Left ventricle myocardium inferior (tissue), 1 donor: ENCODE measurements around the gene DLG2. TPM values are rescaled to one million over a fixed set of nuclear protein-coding genes. Genes with fewer than 3 reads are reported as not detected.

Experiments
- DNase-seq: peaks from one replicate; pipeline ENCODE4 v3.0.0-alpha.2; 2020
- H3K27ac ChIP-seq: fragments of 200-600 bp; replicated peaks from 2 replicates; pipeline ENCODE4 v1.8.0; 2021
- H3K27me3 ChIP-seq: fragments of 200-600 bp; 2 replicates; pipeline ENCODE4 v1.8.0; 2021; ENCODE audit warnings: low read depth
- H3K36me3 ChIP-seq: fragments of 200-600 bp; 2 replicates; pipeline ENCODE4 v1.8.0; 2021
- H3K4me1 ChIP-seq: fragments of 200-600 bp; 2 replicates; pipeline ENCODE4 v1.8.0; 2021
- H3K4me3 ChIP-seq: fragments of 200-600 bp; 2 replicates; pipeline ENCODE4 v1.8.0; 2021; ENCODE audit warnings: mild to moderate bottlenecking, moderate library complexity
- H3K9me3 ChIP-seq: fragments of 200-600 bp; replicated peaks from 2 replicates; pipeline ENCODE4 v1.8.0; 2021
- intact Hi-C: fragments of 100-400 bp; cut with micrococcal nuclease; formaldehyde crosslinking; loops from one replicate; pipeline ENCODE4 v1.11.0; 2022
- total RNA-seq: library from RNA; stranded (reverse); fragmentation: NEBNext Ultra II Directional; extraction: Animal tissue kit (Norgen Biotek cat#: 25700); gene quantifications from one replicate; pipeline ENCODE4 v1.2.1, GENCODE V29; 2021
- TF ChIP-seq, protein P1 (sequence below): fragments of 200-600 bp; IDR thresholded peaks from 2 replicates; pipeline ENCODE4 v1.8.0; 2021; ENCODE audit warnings: antibody characterized with exemption, mild to moderate bottlenecking, borderline replicate concordance
- donor health status: DM: no; HTN: yes; CAD: no; lungs with severe emphysema.

DLG2 gene
- total RNA-seq, 1 donor from 2014 or later: 6.5 TPM

DNA sequence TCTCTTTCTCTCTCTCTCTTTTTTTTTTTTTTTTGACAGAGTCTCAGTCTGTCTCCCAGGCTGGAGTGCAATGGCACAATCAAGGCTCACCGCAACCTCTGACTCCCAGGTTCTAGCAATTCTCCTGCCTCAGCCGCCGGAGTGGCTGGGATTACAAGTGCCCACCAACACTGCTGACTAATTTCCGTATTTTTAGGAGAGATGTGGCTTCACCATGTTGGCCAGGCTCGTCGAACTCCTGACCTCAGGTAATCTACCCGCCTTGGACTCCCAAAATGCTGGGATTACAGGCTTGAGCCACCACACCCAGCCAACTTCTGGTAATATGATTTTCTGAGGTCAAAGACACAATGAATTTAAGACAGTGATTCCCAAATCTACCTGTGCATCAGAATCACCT lies 1681.2 kb downstream of the DLG2 start:
- Histone ChIP-seq H3K36me3 (no peaks in the 10 kb centered on the region), H3K27me3 (no peaks in the 10 kb centered on the region)

DNA sequence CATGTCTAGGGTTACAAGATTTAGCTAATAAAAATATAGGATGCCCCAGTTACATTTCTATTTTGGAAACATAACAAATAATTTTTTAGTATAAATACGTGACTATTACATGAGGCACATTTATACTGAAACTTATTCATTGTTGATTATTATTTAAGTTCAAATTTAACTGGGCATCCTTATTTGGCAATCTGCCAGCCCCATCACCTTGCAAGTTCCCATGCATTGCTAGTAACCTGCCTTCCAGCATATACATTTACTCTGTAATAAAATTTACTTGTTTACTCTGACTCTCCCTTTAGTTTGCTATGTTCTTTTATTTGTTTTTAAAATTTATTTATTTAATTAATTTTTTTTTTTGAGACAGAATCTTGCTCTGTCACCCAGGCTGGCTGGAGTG lies 1686.1 kb downstream of the DLG2 start:
- no peaks in the 10 kb centered on the region for H3K9me3 ChIP-seq
- TF ChIP-seq, protein P1, sequence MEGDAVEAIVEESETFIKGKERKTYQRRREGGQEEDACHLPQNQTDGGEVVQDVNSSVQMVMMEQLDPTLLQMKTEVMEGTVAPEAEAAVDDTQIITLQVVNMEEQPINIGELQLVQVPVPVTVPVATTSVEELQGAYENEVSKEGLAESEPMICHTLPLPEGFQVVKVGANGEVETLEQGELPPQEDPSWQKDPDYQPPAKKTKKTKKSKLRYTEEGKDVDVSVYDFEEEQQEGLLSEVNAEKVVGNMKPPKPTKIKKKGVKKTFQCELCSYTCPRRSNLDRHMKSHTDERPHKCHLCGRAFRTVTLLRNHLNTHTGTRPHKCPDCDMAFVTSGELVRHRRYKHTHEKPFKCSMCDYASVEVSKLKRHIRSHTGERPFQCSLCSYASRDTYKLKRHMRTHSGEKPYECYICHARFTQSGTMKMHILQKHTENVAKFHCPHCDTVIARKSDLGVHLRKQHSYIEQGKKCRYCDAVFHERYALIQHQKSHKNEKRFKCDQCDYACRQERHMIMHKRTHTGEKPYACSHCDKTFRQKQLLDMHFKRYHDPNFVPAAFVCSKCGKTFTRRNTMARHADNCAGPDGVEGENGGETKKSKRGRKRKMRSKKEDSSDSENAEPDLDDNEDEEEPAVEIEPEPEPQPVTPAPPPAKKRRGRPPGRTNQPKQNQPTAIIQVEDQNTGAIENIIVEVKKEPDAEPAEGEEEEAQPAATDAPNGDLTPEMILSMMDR: no peak
- H3K27ac ChIP-seq: no peak overlapping the region
- no peak overlapping the region for H3K4me3 ChIP-seq
- no peaks in the 10 kb centered on the region for H3K27me3 ChIP-seq
- intact Hi-C loops: no loop called here
- H3K36me3 ChIP-seq: no peaks in the 10 kb centered on the region
- H3K4me1 ChIP-seq: no peaks in the 10 kb centered on the region
- no peak for DNase-seq

More for the DNA sequence above, 1681.2 kb downstream of the DLG2 start:
- intact Hi-C loops: no loop called here
- no peak for DNase-seq
- Histone ChIP-seq H3K27ac (no peak overlapping the region), H3K9me3 (no peaks in the 10 kb centered on the region), H3K4me1 (no peaks in the 10 kb centered on the region), H3K4me3 (no peak overlapping the region)
- TF ChIP-seq, protein P1: no peak

DNA sequence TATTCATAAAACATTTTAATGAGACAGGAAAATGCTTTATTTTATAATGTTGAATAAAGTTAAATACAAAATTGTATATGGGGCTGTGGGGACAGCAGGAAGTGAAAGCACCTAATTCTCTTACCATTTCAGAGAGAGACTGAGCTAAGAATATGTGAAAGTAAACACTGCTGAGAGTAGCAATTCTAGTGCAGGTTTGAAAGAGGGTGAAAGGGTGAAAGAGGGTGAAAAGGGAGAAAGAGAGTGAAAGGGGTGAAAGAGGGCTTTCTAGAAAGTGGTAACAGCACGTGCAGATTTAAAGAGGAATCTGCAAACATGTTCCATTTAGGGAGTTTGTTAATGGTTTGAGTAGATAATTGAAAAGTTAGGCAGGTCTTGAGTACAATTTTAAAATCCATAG lies 1689.0 kb downstream of the DLG2 start:
- DNase-seq: no peak
- Histone ChIP-seq H3K36me3 (no peaks in the 10 kb centered on the region), H3K4me3 (no peak overlapping the region), H3K27ac (no peak overlapping the region), H3K9me3 (no peaks in the 10 kb centered on the region), H3K27me3 (no peaks in the 10 kb centered on the region), H3K4me1 (no peaks in the 10 kb centered on the region)
- intact Hi-C loops: no loop called here
- TF ChIP-seq, protein P1: no peak

DNA sequence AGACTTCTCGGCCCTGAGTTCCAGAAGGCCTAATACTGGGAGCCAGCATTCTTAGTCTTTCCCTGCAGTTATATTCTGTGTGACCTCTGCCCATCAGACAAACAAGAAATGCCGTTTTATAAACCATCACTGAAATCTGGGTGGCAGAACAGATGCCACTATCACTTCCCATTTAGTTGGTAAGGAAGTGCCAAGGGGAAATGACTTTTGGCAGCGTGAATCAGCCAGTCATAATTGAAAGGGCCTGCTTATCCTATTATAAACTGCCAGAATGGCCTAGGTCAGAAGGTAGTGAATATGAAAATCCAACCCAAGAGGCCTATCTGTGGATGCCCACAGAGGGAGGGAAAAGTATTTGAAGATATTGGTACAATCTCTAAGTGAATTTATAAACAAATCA lies 1694.1 kb downstream of the DLG2 start:
- TF ChIP-seq, protein P1: no peak
- H3K4me1 ChIP-seq: no peaks in the 10 kb centered on the region
- DNase-seq: no peak
- H3K9me3 ChIP-seq: no peaks in the 10 kb centered on the region
- no peak overlapping the region for H3K27ac ChIP-seq
- H3K27me3 ChIP-seq: no peaks in the 10 kb centered on the region
- no peak overlapping the region for H3K4me3 ChIP-seq
- no peaks in the 10 kb centered on the region for H3K36me3 ChIP-seq
- intact Hi-C loops: no loop called here

DNA sequence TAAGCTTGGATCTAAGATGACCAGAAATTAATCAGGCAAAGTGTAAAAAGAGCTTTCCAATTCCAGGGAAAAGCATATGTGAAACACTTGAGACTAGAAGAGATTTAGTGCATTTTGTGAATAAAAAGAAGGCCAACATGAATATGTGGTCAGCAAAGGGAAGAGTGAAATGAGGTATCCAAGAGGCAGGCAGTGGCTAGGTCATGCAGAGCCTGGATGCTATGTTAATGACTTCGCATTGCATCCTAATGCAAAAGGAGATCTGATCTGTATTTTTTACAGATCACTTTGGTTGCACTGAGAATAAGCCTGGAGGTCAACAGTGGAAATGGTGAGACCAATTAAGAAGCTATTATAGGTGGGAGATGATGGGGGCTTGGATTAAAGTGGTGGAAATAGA lies 1699.7 kb downstream of the DLG2 start:
- TF ChIP-seq, protein P1: no peak
- Histone ChIP-seq H3K36me3 (no peaks in the 10 kb centered on the region), H3K9me3 (no peaks in the 10 kb centered on the region), H3K27me3 (no peaks in the 10 kb centered on the region), H3K4me3 (no peak overlapping the region), H3K27ac (no peak overlapping the region), H3K4me1 (no peaks in the 10 kb centered on the region)
- intact Hi-C loops: no loop called here
- DNase-seq: no peak
